ENCODE data around the gene SLC4A3.

The SLC4A3 gene

DNA sequence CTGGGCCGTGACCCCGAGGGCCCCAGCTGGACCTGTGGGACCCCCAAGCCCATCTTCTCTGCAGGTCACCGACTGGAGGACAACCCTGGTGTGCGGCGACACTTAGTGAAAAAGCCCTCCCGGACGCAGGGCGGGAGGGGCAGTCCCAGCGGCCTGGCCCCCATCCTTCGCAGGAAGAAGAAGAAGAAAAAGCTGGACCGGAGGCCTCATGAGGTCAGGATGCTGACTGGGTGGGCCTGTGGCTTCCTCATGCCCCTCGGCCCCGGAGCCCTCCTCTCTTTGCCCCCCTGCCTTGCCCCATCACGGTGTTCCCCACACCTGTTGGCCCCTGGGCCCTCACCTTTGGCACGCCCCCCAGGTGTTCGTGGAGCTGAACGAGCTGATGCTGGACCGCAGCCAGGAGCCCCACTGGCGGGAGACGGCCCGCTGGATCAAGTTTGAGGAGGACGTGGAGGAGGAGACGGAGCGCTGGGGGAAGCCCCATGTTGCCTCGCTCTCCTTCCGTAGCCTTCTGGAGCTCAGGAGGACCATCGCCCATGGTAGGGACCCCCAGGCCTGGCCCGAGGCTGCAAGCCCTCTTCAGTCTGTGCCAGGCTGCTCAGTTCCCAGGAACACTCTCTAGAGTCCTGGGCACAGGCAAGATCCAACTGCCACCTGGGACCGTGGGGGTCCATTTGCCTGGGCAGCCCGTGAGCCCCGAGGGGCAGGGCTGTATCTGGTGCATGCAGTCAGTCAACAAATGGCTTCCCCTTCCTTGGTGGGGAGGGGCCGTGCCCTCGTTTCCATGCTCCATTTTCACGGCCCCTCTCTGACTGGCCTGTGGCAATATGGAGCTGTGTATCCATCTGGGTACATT, 4.7 kb downstream of the SLC4A3 start:
- peaks cover under 1% of the 10 kb centered on the region for H3K27me3 ChIP-seq (ENCODE audit: insufficient read depth, low read length)
- H3K36me3 ChIP-seq (ENCODE audit: insufficient read depth, low read length) = no peaks in the 10 kb centered on the region
- H3K4me1 ChIP-seq (ENCODE audit: insufficient read depth, low read length) = peaks cover 4% of the 10 kb centered on the region
- no peaks in the 10 kb centered on the region for H3K9me3 ChIP-seq (ENCODE audit: low read length)
- H3K4me3 ChIP-seq (ENCODE audit: low read length) = no peak overlapping the region
- H2AFZ ChIP-seq (ENCODE audit: low read depth, low read length) = no peak overlapping the region

DNA sequence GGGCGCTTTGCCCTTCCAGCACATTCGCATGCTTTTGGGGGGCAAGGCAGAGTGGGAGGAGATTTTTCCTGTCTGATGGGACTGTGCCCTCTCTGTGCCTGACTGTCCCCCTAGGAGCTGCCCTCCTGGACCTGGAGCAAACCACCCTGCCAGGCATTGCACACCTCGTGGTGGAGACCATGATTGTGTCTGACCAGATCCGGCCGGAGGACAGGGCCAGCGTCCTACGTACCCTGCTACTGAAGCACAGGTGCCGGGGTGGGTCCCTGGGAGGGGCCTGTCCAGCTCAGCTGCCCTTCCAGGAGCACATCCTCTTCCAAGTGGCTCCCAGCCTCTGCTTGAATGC, 5.3 kb downstream of the SLC4A3 start:
- no peaks in the 10 kb centered on the region for H3K27me3 ChIP-seq (ENCODE audit: insufficient read depth, low read length)
- H3K4me1 ChIP-seq (ENCODE audit: insufficient read depth, low read length) = peaks cover 4% of the 10 kb centered on the region
- H3K9me3 ChIP-seq (ENCODE audit: low read length) = no peaks in the 10 kb centered on the region
- H3K4me3 ChIP-seq (ENCODE audit: low read length) = no peak overlapping the region
- no peak overlapping the region for H2AFZ ChIP-seq (ENCODE audit: low read depth, low read length)
- no peaks in the 10 kb centered on the region for H3K36me3 ChIP-seq (ENCODE audit: insufficient read depth, low read length)

DNA sequence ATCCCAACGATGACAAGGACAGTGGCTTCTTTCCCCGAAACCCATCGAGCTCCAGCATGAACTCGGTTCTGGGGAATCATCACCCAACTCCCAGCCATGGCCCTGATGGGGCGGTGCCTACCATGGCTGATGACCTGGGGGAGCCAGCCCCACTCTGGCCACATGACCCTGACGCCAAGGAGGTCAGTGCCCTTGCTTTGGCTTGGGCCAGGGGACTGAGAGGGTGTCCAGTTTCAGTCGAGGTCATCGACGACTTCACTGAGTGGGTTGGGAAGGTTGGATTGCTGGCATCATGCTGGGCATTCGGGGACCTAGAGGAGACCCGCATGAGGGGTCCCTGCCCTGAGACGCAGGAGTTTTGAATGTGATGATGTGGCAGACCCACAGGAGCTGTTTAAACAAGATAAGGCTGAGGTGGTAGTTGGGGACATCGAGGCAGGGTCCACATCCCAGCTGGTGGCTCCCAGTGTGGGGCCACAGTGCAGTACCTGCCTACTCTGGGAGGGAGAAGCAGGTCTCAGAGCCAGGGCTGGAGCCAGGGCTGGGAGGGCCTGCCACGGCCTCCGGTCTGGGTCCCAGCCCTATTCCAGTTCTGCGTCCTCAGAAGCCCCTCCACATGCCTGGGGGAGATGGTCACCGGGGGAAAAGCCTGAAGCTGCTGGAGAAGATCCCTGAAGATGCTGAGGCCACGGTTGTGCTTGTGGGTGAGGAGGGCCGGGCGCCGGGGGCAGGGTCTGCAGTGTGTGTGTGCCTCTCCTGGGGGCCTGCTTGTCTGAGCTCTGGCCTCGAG, 6.0 kb downstream of the SLC4A3 start:
- Histone ChIP-seq H3K9me3 (ENCODE audit: low read length) (no peaks in the 10 kb centered on the region), H3K27me3 (ENCODE audit: insufficient read depth, low read length) (no peaks in the 10 kb centered on the region), H2AFZ (ENCODE audit: low read depth, low read length) (no peak overlapping the region), H3K4me3 (ENCODE audit: low read length) (no peak overlapping the region), H3K36me3 (ENCODE audit: insufficient read depth, low read length) (no peaks in the 10 kb centered on the region), H3K4me1 (ENCODE audit: insufficient read depth, low read length) (peaks cover under 1% of the 10 kb centered on the region)

DNA sequence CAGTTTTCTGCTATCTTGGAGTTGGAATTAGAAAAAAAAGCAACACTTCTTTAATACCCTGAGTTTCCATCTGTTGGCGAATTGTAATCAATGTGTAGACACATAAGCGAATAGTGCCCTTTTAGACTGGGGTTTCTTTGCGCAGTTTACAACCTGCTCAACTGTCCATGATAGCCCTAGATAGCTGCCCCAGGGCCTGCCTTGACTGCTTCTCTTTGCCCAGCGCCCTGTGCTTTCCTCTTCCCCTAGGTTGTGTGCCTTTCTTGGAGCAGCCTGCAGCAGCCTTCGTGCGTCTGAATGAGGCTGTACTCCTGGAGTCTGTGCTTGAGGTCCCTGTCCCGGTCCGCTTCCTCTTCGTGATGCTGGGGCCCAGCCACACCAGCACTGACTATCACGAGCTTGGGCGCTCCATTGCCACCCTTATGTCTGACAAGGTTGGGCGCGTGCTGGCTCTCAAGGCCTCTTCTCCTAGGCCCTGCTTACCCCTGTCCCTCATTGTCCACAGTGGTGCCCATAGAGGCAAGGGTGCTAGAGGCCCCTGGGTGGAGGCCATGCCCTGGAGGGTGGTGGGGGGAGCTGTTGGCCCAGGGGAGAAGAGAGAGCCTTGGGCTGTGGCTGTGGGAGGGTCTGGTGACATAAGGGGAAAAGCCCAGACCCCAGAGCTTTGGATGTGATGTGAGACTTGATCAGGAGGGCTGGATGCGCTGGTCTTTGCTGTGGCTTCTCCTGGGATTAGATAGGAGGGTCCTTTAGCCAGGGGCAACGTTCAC, 6.9 kb downstream of the SLC4A3 start:
- Histone ChIP-seq H3K27me3 (ENCODE audit: insufficient read depth, low read length) (no peaks in the 10 kb centered on the region), H3K9me3 (ENCODE audit: low read length) (no peaks in the 10 kb centered on the region), H3K36me3 (ENCODE audit: insufficient read depth, low read length) (no peaks in the 10 kb centered on the region), H3K4me3 (ENCODE audit: low read length) (no peak overlapping the region), H3K4me1 (ENCODE audit: insufficient read depth, low read length) (no peaks in the 10 kb centered on the region), H2AFZ (ENCODE audit: low read depth, low read length) (no peak overlapping the region)

DNA sequence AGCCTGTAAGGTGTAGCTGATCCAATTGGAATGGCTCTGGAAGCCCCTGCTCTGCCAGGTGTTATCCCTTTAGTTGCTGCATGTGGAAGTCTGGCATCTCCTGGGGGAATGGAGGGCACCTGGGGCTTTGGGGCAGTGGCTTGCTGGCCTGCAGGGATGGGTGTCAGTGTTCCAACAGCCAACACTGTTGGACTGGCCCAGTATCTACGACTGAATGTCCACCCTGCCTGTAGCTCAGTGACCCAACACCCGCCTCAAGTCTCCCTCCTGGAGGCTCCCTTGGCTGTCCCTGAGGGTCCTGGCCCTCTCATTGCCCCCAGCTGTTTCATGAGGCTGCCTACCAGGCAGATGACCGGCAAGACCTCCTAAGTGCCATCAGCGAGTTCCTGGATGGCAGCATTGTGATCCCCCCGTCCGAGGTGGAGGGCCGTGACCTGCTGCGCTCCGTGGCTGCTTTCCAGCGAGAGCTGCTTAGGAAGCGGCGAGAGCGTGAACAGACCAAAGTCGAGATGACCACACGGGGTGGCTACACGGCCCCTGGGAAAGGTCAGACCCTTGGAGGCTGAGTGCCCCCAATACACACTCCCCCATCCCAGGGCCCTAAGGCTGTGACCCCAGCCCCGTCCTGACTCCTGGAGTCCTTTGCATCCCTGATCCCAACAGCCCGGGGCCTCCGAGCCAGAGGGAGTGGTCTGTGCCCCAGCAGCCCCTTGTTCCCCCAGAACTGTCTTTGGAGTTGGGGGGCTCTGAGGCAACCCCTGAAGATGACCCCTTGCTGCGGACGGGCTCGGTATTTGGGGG, 7.7 kb downstream of the SLC4A3 start:
- Histone ChIP-seq H2AFZ (ENCODE audit: low read depth, low read length) (no peak overlapping the region), H3K9me3 (ENCODE audit: low read length) (no peaks in the 10 kb centered on the region), H3K36me3 (ENCODE audit: insufficient read depth, low read length) (no peaks in the 10 kb centered on the region), H3K4me3 (ENCODE audit: low read length) (no peak overlapping the region), H3K4me1 (ENCODE audit: insufficient read depth, low read length) (no peaks in the 10 kb centered on the region), H3K27me3 (ENCODE audit: insufficient read depth, low read length) (no peaks in the 10 kb centered on the region)

DNA sequence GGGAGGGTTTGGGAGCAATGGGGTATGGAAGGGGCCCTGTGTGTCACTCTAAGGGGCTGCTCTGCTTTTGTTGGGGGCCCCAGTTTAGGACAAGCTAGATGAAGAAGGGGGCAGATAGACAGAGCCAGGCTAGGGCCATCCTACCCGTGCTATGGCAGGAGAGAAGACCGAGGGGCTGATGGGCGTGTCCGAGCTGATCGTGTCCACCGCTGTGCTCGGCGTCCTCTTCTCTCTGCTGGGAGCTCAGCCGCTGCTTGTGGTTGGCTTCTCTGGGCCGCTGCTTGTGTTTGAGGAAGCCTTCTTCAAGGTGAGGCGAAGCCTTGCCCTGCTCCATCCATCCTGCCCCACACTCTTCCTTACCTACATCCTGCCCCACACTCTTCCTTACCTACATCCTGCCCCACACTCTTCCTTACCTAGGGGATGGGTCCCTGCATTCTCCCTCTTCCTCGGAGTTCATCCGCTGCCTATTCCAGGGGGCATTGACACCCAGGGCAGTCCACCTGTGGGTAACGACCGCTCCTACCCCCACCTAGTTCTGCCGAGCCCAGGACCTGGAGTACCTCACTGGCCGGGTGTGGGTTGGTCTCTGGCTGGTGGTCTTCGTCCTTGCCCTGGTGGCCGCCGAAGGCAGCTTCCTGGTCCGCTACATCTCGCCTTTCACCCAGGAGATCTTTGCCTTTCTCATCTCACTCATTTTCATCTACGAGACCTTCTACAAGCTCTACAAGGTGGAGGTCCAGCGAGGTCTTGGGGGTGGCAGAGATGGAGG, 8.9 kb downstream of the SLC4A3 start:
- Histone ChIP-seq H3K36me3 (ENCODE audit: insufficient read depth, low read length) (no peaks in the 10 kb centered on the region), H3K4me3 (ENCODE audit: low read length) (no peak overlapping the region), H3K27me3 (ENCODE audit: insufficient read depth, low read length) (no peaks in the 10 kb centered on the region), H3K4me1 (ENCODE audit: insufficient read depth, low read length) (no peaks in the 10 kb centered on the region), H3K9me3 (ENCODE audit: low read length) (no peaks in the 10 kb centered on the region), H2AFZ (ENCODE audit: low read depth, low read length) (no peak overlapping the region)

DNA sequence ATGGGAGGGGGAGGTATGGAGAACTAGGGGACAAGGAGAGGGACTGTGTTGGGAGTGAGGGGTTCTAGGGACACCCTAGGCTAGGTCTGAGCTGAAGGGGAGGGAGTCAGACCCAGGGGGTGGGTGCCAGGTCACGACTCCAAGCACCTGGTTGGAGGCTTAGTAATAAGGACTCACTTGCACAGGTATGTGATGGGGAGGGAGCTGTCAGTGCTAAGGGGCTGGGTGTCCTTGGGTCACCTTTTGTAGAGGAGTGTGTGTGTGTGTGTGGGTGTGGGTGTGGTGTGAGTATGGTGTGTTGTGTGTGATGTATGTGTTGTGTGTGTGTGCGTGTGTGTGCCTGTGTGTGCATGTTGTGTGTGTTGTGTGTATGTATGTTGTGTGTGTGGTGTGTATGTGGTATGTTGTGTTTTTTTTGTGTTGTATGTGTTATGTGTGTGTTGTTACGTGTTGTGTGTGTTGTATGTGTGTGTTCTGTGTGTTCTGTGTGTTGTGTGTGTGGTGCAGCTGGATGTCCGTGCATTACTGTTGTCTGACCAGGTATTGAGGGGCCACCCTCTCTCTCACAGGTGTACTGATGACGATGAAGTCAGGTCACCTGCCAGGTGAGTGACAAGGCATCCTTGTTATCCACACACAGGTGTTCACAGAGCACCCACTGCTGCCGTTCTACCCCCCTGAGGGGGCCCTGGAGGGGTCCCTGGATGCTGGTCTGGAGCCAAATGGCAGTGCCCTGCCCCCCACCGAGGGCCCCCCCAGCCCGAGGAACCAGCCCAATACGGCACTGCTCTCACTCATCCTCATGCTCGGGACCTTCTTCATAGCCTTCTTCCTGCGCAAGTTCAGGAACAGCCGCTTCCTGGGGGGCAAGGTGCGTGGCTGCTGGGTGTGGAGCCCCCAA, 9.8 kb downstream of the SLC4A3 start:
- H3K27me3 ChIP-seq (ENCODE audit: insufficient read depth, low read length) = no peaks in the 10 kb centered on the region

DNA sequence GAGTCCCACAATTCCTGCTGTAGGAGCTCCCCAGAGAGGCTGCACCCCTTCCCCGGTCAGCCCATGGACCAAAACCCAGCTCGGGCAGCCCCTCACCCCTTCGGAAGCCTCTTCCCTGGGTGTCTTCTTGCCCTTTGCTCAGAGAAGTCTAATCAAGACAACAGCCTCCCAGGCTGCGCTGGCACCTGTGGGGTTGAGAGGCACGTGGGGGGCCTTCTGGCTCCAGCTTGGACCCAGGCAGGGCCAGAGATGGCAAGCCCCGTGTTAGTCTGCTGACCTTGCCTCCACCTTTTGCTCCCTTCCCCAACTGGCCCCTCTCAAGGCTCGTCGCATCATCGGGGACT, 10.4 kb downstream of the SLC4A3 start:
- Histone ChIP-seq H2AFZ (ENCODE audit: low read depth, low read length) (no peak overlapping the region), H3K4me1 (ENCODE audit: insufficient read depth, low read length) (peaks cover 4% of the 10 kb centered on the region), H3K9me3 (ENCODE audit: low read length) (no peaks in the 10 kb centered on the region), H3K4me3 (ENCODE audit: low read length) (no peak overlapping the region), H3K27me3 (ENCODE audit: insufficient read depth, low read length) (no peaks in the 10 kb centered on the region), H3K36me3 (ENCODE audit: insufficient read depth, low read length) (no peaks in the 10 kb centered on the region)

More for the DNA sequence above, 9.8 kb downstream of the SLC4A3 start:
- Histone ChIP-seq H3K36me3 (ENCODE audit: insufficient read depth, low read length) (no peaks in the 10 kb centered on the region), H3K9me3 (ENCODE audit: low read length) (no peaks in the 10 kb centered on the region), H3K4me3 (ENCODE audit: low read length) (no peak overlapping the region), H2AFZ (ENCODE audit: low read depth, low read length) (no peak overlapping the region), H3K4me1 (ENCODE audit: insufficient read depth, low read length) (peaks cover 3% of the 10 kb centered on the region)

DNA sequence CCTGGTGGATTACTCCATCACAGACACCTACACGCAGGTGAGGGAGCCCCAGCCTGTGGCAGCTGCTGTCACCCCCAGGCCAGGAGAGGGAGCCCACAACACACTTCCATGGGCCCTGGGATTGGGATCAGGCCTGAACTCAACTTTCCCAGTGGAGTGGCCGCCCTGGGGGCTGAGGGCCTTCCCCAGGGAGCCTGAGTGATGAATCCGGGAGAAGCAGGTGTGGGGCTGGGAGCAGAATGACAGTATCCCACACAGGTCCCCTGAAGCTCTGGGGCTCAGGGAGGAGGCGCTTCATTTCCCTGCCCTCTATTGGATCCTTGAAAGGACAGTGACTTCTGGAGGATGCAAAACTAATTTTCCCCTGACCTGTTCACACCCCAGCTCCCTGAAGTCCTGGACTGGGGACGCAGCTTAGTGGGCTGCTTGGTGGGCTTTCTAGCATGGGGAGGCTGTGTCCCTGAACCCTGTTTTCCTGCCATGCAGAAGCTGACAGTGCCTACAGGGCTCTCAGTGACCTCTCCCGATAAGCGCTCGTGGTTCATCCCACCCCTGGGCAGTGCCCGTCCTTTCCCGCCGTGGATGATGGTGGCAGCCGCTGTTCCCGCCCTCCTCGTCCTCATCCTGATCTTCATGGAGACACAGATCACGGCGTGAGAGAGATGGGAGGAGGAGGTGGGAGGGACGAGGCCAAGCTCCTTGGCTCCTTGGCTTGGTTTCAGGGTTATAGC, 11.0 kb downstream of the SLC4A3 start:
- Histone ChIP-seq H3K9me3 (ENCODE audit: low read length) (no peaks in the 10 kb centered on the region), H3K4me3 (ENCODE audit: low read length) (no peak overlapping the region)

DNA sequence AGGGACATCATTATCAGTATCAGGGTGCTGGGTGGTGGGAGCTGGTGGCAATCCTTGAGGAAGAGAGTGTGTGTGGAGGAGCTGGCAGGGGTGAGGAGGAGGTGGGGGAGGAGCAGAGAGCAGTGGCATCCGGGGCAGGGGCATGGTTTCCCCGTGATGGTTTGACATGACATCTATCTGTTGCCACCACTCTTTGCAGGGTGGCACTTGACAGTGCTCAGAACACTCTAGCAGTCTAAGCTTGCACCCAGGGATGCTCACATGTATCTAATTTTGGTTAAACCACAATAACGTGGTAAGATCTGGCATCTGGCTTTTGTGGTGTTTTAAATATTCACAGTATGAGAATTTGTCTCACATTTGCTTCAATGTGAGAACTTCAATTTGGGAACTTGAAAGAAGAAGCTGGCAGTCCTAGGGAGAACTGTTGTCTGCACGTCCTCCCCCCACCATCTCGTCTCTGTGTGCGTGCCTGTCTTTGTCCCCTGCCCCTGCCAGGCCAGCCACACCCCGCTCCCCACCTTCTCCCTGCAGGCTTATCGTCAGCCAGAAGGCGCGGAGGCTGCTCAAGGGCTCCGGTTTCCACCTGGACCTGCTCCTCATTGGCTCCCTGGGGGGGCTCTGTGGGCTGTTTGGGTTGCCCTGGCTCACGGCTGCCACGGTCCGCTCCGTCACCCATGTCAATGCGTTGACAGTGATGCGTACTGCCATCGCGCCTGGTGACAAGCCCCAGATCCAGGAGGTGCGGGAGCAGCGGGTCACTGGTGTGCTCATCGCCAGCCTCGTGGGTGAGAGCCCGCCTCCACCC, 11.7 kb downstream of the SLC4A3 start:
- H3K4me1 ChIP-seq (ENCODE audit: insufficient read depth, low read length) = peaks cover 4% of the 10 kb centered on the region
- H3K9me3 ChIP-seq (ENCODE audit: low read length) = no peaks in the 10 kb centered on the region
- no peak overlapping the region for H2AFZ ChIP-seq (ENCODE audit: low read depth, low read length)
- no peaks in the 10 kb centered on the region for H3K27me3 ChIP-seq (ENCODE audit: insufficient read depth, low read length)
- no peak overlapping the region for H3K4me3 ChIP-seq (ENCODE audit: low read length)
- H3K36me3 ChIP-seq (ENCODE audit: insufficient read depth, low read length) = no peaks in the 10 kb centered on the region

More for the DNA sequence above, 11.0 kb downstream of the SLC4A3 start:
- Histone ChIP-seq H3K4me1 (ENCODE audit: insufficient read depth, low read length) (peaks cover 4% of the 10 kb centered on the region), H2AFZ (ENCODE audit: low read depth, low read length) (no peak overlapping the region), H3K27me3 (ENCODE audit: insufficient read depth, low read length) (no peaks in the 10 kb centered on the region), H3K36me3 (ENCODE audit: insufficient read depth, low read length) (no peaks in the 10 kb centered on the region)

All from neuron (in vitro differentiated cells).